NCI-H2081 (cell line): ENCODE measurements around the gene NLRP12.
"Not testable (repeated sequence)": the region's sequence is repeated elsewhere in the genome, so short reads cannot be mapped to it uniquely, and the experiment has no call there.

Experiments
- DNase-seq, 2 experiments: peaks; one replicate each; lab custom pipeline; 2025; lab: John Stamatoyannopoulos, UW

The NLRP12 gene

DNA sequence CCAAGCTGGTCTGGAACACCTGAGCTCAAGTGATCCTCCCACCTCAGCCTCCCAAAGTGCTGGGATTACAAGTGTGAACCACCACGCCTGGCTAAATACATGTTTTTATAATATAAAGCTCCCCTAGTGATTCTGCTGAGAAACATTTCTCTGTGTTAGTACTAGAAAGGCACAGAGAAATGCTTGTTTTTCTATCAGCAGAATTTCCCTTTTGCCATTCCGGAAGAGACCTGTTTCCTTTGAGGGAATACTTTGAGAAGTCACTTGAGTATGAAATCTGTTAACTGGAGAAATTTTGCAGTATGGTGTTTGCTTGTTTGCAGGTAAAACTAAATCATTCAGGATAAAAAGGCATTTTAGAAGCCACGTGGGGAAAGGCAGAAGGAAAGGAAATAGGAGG is 4.4 kb upstream of the NLRP12 start:
- DNase-seq, result no peak

DNA sequence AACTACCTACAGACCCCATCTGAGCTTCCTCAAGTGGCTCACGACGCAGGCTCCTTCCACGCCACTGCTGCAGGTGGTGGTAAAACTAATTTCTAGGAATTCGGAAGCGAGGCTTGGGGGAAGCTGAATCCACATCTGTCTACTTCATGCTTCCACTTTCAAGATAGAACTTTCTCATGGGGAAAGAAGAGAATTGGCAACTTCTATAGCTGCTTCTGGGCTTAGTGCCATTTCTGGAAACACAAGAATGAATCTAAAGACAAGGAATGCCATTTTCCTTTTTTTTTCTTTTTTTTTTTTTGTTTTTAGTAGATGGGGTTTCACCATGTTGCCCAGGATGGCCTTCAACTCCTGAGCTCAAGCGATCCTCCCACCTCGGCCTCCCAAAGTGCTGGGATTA is 2.8 kb upstream of the NLRP12 start:
- DNase-seq, result no peak

- no peak for DNase-seq
Measured at GRCh38 chr19:53823380-53824120, 564 bp downstream of the NLRP12 start.

DNA sequence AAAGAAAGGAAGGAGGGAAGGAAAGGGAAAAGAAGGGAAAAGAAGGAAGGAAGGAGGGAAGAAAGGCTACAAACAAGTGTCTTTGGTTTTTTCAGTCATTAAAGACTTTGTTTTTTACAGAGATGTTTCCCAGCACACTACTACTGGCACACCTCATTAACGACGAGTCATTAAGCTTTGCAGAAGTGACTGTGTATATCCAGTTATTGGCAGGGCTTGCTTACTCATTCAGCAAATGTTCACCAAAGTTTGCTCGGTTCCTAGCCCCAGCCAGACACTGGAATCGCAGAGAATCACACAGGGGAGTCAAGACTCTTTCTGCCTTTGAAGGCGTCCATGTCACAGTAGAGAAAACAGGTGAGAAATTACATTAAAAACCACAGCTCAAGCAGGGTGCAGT is 4.3 kb downstream of the NLRP12 start:
- DNase-seq, result no peak

DNA sequence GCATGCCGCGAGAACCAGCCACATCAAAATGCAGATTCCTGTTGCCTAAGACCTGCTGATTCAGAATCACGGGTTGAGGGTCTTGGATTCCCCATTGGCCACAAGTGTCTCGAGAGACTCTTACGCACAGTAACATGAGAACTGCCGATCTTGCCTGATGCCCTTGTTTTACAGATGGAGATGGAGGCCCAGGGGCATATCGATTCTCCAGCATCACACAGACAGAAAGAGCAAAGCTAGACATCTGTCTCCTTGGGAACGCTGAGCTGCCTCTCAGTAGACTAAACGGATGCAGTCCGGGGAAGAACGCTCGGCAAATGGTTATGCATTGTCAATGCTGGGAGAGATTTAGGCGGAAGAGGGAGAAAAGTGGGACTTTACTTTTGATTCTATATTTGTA is 5.4 kb downstream of the NLRP12 start:
- DNase-seq, result no peak

DNA sequence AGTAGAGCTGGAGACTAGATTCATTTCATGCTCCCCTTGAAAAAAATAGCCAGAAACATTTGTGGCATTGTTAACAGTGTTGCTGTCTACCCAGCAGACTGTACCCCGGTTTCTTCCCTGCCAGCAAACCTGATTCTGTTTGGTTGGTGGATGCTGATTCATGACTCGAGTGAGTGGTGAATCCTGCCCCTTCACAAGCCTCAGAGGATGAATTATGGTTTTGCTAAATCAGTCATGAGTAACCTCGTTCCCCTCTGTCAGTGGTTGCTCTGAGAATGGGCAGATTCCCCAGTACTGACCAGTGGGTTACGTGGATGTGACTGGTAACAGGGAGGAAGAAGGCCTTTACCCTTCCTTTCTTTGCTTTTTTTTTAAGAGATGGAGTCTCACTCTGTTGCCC is 10.1 kb downstream of the NLRP12 start:
- DNase-seq, result no peak

DNA sequence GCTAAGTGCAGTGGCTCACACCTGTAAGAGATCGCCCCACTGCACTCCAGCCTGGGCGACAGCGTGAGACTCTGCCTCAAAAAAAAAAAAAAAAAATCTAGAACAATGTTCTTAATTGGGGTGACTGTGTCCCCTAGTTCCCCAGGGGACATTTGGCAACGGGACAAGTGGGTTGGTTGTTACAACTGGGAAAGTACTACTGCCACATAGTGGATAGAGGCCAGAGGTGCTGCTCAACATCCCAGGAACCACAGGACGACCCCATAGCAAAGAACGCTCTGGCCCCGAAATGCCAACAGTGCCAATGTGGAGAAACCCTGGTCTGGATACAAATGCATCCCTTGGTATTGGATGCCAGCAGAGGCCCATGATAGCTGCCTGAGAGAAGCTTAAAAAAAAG is 11.8 kb downstream of the NLRP12 start:
- DNase-seq, result no peak

GRCh38 chr19:53810891-53811290 is 13.2 kb downstream of the NLRP12 start:
- no peak for DNase-seq

DNA sequence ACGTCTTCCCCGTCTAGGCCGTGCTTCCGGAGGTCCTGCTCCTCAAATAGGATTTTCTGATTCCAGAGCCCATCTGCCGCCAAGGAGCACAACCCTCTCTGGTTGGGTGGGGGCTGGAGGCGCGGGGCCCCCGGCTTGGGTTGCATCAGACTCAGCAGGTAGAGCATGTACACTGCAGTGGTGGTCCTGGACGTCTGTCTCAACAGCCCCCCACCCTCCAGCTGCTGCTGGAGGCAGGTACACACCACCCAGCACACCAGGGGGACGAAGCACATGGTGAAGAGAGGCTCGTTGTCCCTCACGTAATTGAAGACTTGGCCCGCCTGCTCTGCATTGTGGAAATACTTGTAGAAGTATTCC is 13.9 kb downstream of the NLRP12 start:
- no peak for DNase-seq

DNA sequence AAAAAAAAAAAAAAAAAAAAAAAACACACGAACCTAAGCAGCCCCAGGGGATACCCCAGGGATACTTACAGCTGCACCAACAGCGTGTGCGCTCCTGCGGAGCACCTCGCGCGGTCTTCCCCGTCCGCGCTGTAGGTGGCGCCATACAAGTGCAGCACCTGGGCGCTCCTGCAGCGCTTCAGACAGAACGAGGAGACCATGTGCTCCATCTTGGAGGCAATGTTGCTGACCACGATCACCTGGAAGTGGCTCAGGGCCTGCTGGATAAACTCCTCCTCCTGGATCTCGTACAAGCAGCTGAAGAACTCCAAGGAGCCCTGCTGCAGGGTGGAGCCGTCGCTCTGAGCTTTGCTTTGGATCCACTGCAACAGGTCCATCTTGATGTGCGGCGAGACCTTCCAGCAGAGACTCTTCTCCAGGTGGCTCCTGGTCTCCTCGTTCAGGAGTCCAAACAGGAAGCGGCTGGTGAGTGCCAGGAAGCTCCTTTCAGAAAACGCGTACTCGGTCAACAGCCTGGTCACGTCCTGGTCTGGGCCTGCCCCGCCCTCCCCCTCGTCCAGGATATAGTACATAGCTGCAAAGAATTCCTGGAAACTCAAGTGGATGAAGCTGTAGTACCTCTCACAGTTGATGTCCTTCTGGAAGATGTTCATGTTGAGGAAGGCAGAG is 14.5 kb downstream of the NLRP12 start:
- DNase-seq, result no peak

- DNase-seq, result no peak
Measured at GRCh38 chr19:53808710-53809125, 15.4 kb downstream of the NLRP12 start.

DNA sequence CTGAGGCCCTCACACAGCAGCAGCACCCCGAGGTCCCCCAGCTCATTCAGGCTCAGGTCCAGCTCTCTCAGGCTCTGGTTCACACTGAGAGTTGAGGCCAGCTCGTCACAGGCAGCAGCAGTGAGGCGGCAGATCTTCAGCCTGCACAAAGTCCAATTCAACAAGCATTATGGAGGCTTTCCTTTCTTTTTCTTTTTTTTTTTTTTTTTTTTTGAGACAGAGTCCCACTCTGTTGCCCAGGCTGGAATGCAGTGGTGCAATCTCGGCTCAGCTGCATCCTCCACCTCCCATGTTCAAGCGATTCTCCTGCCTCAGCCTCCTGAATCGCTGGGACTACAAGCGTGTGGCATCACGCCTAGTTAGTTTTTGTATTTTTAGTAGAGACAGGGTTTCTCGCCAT is 22.9 kb downstream of the NLRP12 start:
- no peak for DNase-seq

- DNase-seq, result no peak
Measured at GRCh38 chr19:53795019-53795418, 29.1 kb downstream of the NLRP12 start.

- DNase-seq, result peak; percentile 14 to 22
Measured at GRCh38 chr19:53792721-53793433, 31.2 kb downstream of the NLRP12 start.

DNA sequence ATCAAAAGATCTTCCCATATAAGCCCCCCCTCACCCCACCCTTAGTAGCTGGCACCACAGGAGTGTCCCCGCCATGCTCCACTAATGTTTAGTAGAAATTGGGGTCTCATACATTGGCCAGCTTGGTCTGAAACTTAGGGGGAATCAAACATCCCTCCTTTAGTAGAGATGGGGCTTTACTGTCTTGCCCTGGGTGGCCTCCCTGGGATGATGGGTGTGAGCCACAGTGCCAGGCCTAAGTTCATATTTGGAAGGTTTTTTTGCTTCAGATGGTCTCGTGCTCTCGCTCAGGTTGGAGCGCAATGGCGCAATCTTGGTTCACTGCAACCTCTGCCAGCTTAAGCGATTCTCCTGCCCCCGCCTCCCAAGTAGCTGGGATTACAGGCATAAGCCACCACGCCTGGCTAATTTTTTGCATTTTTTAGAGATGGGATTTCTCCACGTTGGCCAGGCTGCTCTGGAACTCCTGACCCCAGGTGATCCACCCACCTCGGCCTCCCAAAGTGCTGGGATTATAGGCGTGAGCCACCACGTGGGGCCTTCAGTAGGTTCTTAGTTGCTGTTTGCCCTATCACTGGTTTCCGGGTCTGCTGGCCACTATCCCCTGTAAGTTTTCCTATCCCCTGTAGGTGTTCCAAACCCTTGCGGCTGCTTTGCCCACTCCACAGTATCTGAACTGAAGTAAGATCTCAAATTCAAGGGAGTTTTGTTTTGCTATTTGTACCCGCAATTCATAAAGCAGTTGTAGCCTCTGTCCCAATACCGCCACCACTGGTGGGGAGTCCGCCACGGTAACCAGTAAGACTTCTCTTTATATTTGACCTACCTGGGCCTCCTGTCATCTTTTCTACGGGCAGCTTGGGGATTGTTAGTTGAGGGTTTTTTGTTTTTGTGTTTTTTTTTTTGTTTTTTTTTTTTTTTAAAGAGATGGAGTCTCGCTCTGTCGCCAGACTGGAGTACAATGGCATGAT is 34.1 kb downstream of the NLRP12 start:
- DNase-seq, result no peak

GRCh38 chr19:53787266-53787665 is 36.8 kb downstream of the NLRP12 start:
- no peak for DNase-seq

- DNase-seq, result no peak
Measured at GRCh38 chr19:53786744-53787143, 37.4 kb downstream of the NLRP12 start.

DNA sequence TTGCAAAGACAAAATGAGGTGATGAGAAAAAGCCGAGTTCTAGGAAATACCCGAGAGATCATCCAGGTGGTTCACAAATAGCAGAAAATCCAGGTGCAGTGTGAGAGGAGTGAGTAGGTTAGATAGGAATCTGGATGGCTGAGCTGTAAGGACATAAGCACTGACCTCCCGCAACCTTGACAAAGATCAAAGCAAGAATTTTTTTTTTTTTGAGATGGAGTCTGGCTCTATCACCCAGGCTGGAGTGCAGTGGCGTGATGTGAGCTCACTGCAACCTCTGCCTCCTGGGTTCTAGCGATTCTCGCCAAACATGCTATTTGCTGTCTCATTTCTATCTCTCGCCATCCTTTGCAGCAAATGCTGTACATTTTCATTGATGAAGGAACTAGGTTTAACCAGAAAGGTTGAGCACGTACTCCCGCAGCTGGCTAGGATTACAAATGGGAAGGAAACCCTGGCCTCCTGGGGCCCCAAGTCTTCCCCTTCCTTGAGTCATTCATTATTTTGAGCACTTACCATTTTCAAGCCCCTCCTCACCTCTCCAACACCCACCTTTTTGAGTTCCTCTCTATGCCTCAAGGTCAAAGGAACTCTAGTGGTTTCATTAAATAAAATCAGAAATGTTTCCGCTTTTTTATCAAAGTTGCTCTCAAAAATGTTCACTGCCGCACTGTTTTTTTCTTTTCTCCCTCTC is 38.8 kb downstream of the NLRP12 start:
- no peak for DNase-seq

- DNase-seq, result no peak
Measured at GRCh38 chr19:53782698-53783097, 41.4 kb downstream of the NLRP12 start.

GRCh38 chr19:53781332-53781731 is 42.8 kb downstream of the NLRP12 start:
- DNase-seq, result not testable (repeated sequence)

- no peak for DNase-seq
Measured at GRCh38 chr19:53780506-53780905, 43.6 kb downstream of the NLRP12 start.
